HCT116 (cell line): ENCODE measurements around the gene MAP7. TPM values are rescaled to one million over a fixed set of nuclear protein-coding genes. Genes with fewer than 3 reads are reported as not detected.
"Not testable (repeated sequence)": the region's sequence is repeated elsewhere in the genome, so short reads cannot be mapped to it uniquely, and the experiment has no call there.

Experiments
- ATAC-seq: fragments of 200-7000 bp; cut with Tn5 transposase; 2 replicates; pipeline ENCODE4 v1.9.1; 2020; ENCODE audit warnings: mild to moderate bottlenecking, moderate library complexity
- BruUV-seq: library from RNA; stranded (reverse); fragments of 400-500 nt; replicated peaks from 2 replicates; lab custom pipeline; 2021; lab: Mats Ljungman, UMichigan
- CTCF ChIA-PET: fragments of 300-600 bp; sonication (Branson Sonifier 250); formaldehyde crosslinking; loops from one replicate; lab custom pipeline; 2021; ENCODE audit warnings: antibody characterized with exemption; lab: Charles Lee
- POLR2A ChIA-PET: fragments of 300-600, 350-600 bp; sonication (Branson Sonifier 250); formaldehyde crosslinking; loops from one replicate; lab custom pipeline; 2021; ENCODE audit warnings: antibody characterized with exemption; lab: Charles Lee
- RAD21 ChIA-PET, 2 experiments: fragments of 300-600 bp; sonication (Branson Sonifier 250); formaldehyde crosslinking; loops; one replicate each; lab custom pipeline; 2023; ENCODE audit warnings: low total read pairs in 2 of 2; ENCODE audit not compliant: uncharacterized antibody in 2 of 2, unreplicated experiment in 2 of 2, low non-redundant PET in 1 of 2; lab: Charles Lee
- DNase-seq: peaks from one replicate; pipeline ENCODE4 v3.0.0-alpha.2; 2010; ENCODE audit warnings: low read depth, low spot score
- H2AFZ ChIP-seq: fragments of 200-600 bp; shearing (Covaris generic), sonication (generic); 2 replicates; pipeline ENCODE4 v1.6.1; 2017; ENCODE audit warnings: low read depth, mixed run types, mixed read lengths, antibody characterized with exemption, low read length; ENCODE audit not compliant: poor library complexity, severe bottlenecking
- H3K27ac ChIP-seq: 2 replicates; pipeline ENCODE4 v1.5.1; 2012; ENCODE audit warnings: low read depth, low read length
- H3K27me3 ChIP-seq: fragments of 200-600 bp; sonication (generic); 2 replicates; pipeline ENCODE4 v1.6.1; 2016; ENCODE audit warnings: mixed run types, low read length, mixed read lengths; ENCODE audit not compliant: insufficient read depth
- H3K36me3 ChIP-seq, 2 experiments: fragments of 200-500 bp in 1 of 2; fragments of 200-600 bp in 1 of 2; sonication (Bioruptor generic) in 1 of 2; sonication (generic) in 1 of 2; 2 replicates each; pipeline versions ENCODE4 v1.5.1 to v1.6.1; 2014 to 2016; ENCODE audit warnings: low read length in 2 of 2, inconsistent platforms in 1 of 2, mixed read lengths in 1 of 2, mixed run types in 1 of 2; ENCODE audit not compliant: insufficient read depth in 2 of 2, control insufficient read depth in 1 of 2
- H3K4me1 ChIP-seq, 2 experiments: fragments of 200-600 bp in 1 of 2; sonication (generic) in 1 of 2; 2 replicates each; pipeline versions ENCODE4 v1.5.1 to v1.6.1; 2012 to 2017; ENCODE audit warnings: low read length in 2 of 2, inconsistent platforms in 1 of 2, mild to moderate bottlenecking in 1 of 2, mixed read lengths in 1 of 2, mixed run types in 1 of 2, moderate library complexity in 1 of 2; ENCODE audit not compliant: insufficient read depth in 2 of 2, control insufficient read depth in 1 of 2
- H3K4me2 ChIP-seq: fragments of 200-600 bp; sonication (generic); 2 replicates; pipeline ENCODE4 v1.6.1; 2017; ENCODE audit warnings: mixed run types, low read length, mixed read lengths
- H3K4me3 ChIP-seq, 2 experiments: fragments of 200-600 bp in 1 of 2; sonication (generic) in 1 of 2; replicated peaks in 1 of 2; 2 replicates each; pipeline ENCODE4 v1.5.1; 2011 to 2016; ENCODE audit warnings: low read length in 2 of 2, control low read depth in 1 of 2, low read depth in 1 of 2, mild to moderate bottlenecking in 1 of 2, mixed read lengths in 1 of 2, mixed run types in 1 of 2
- H3K79me2 ChIP-seq: fragments of 200-600 bp; sonication (generic); 2 replicates; pipeline ENCODE4 v1.6.1; 2017; ENCODE audit warnings: mild to moderate bottlenecking, mixed run types, low read length, moderate library complexity, mixed read lengths; ENCODE audit not compliant: insufficient read depth
- H3K9ac ChIP-seq: fragments of 200-600 bp; sonication (generic); 2 replicates; pipeline ENCODE4 v1.6.1; 2016; ENCODE audit warnings: low read length, mixed read lengths
- H3K9me2 ChIP-seq: fragments of 200-600 bp; sonication (generic), shearing (Covaris generic); 2 replicates; pipeline ENCODE4 v1.6.1; 2017; ENCODE audit warnings: mixed run types, mild to moderate bottlenecking, moderate library complexity; ENCODE audit not compliant: insufficient read depth
- H3K9me3 ChIP-seq, 2 experiments: fragments of 200-500 bp in 1 of 2; fragments of 200-600 bp in 1 of 2; sonication (Bioruptor generic) in 1 of 2; sonication (generic) in 1 of 2; 2 replicates each; pipeline ENCODE4 v1.6.1; 2014 to 2017; ENCODE audit warnings: low read length in 2 of 2, mixed read lengths in 2 of 2, inconsistent platforms in 1 of 2, low read depth in 1 of 2, mild to moderate bottlenecking in 1 of 2, mixed run types in 1 of 2, moderate library complexity in 1 of 2; ENCODE audit not compliant: control insufficient read depth in 1 of 2, insufficient read depth in 1 of 2
- H4K20me1 ChIP-seq: fragments of 200-600 bp; sonication (generic), shearing (Covaris generic); 2 replicates; pipeline ENCODE4 v1.6.1; 2017; ENCODE audit warnings: mixed run types, mild to moderate bottlenecking, moderate library complexity; ENCODE audit not compliant: insufficient read depth
- ELF1 ChIP-seq: IDR thresholded peaks from 2 replicates; pipeline ENCODE4 v1.6.1; 2012; ENCODE audit warnings: low read depth, borderline replicate concordance
- ZFX ChIP-seq: fragments of 450-650 bp; IDR thresholded peaks from 2 replicates; pipeline ENCODE4 v1.6.1; 2017
- intact Hi-C: fragments of 100-400 bp; cut with micrococcal nuclease; formaldehyde crosslinking; loops from 2 replicates; pipeline ENCODE4 v1.10.0; 2022
- total RNA-seq: library from RNA; stranded (reverse); gene quantifications from one replicate; pipeline ENCODE4 v1.2.1, GENCODE V29; 2021; ENCODE audit not compliant: unreplicated experiment
- TF ChIP-seq, protein P1 (sequence below): IDR thresholded peaks from 2 replicates; pipeline ENCODE4 v1.6.1; 2012; ENCODE audit warnings: low read depth

Gene MAP7
- total RNA-seq, 1 experiment from 2014 or later = 35.5 TPM

GRCh38 chr6:136483005-136483404 lies 67.2 kb downstream of the MAP7 start:
- ATAC-seq, H3K4me1 ChIP-seq, POLR2A ChIA-PET, H3K79me2 ChIP-seq, DNase-seq, H3K9me2 ChIP-seq, RAD21 ChIA-PET, H3K9me3 ChIP-seq, intact Hi-C loops, H3K36me3 ChIP-seq, H3K27me3 ChIP-seq, H3K4me2 ChIP-seq, H2AFZ ChIP-seq, BruUV-seq, H3K27ac ChIP-seq, H3K4me3 ChIP-seq, CTCF ChIA-PET, H3K9ac ChIP-seq, H4K20me1 ChIP-seq: not testable (repeated sequence)

DNA sequence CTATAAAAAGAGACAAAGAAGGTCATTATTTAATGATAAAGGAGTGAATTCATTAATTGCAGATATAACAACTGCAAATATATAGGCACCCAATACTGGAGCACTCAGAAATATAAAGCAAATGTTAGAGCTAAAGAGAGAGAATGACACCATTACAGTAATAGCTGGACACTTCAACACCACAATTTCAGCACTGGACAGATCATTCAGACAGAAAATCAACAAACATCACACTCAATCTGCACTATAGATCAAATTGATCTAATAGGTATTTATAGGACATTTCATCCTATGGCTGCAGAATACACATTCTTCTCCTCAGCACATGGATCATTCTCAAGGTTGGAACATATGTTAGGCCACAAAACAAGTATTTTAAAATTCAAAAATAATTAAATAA lies 72.7 kb downstream of the MAP7 start:
- POLR2A ChIA-PET = no interaction called here
- no TSS peak for BruUV-seq

More for the DNA sequence above, 72.7 kb downstream of the MAP7 start:
- H3K9me2 ChIP-seq = no peaks in the 10 kb centered on the region
- H2AFZ ChIP-seq = no peak overlapping the region
- CTCF ChIA-PET = no interaction called here
- H3K9ac ChIP-seq = no peak overlapping the region
- H3K4me2 ChIP-seq = no peak overlapping the region
- no peaks in the 10 kb centered on the region for H3K36me3 ChIP-seq
- H3K9me3 ChIP-seq = no peaks in the 10 kb centered on the region
- DNase-seq = no peak
- intact Hi-C loops = no loop called here
- H3K79me2 ChIP-seq = peaks cover 12% of the 10 kb centered on the region
- H3K4me1 ChIP-seq = no peaks in the 10 kb centered on the region
- no peak for TF ChIP-seq ZFX
- TF ChIP-seq, protein P1, sequence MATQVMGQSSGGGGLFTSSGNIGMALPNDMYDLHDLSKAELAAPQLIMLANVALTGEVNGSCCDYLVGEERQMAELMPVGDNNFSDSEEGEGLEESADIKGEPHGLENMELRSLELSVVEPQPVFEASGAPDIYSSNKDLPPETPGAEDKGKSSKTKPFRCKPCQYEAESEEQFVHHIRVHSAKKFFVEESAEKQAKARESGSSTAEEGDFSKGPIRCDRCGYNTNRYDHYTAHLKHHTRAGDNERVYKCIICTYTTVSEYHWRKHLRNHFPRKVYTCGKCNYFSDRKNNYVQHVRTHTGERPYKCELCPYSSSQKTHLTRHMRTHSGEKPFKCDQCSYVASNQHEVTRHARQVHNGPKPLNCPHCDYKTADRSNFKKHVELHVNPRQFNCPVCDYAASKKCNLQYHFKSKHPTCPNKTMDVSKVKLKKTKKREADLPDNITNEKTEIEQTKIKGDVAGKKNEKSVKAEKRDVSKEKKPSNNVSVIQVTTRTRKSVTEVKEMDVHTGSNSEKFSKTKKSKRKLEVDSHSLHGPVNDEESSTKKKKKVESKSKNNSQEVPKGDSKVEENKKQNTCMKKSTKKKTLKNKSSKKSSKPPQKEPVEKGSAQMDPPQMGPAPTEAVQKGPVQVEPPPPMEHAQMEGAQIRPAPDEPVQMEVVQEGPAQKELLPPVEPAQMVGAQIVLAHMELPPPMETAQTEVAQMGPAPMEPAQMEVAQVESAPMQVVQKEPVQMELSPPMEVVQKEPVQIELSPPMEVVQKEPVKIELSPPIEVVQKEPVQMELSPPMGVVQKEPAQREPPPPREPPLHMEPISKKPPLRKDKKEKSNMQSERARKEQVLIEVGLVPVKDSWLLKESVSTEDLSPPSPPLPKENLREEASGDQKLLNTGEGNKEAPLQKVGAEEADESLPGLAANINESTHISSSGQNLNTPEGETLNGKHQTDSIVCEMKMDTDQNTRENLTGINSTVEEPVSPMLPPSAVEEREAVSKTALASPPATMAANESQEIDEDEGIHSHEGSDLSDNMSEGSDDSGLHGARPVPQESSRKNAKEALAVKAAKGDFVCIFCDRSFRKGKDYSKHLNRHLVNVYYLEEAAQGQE = peak; percentile 47
- no peak for TF ChIP-seq ELF1
- TF ChIP-seq, all 23 proteins: peak for 1
- no peak for ATAC-seq
- Histone ChIP-seq H4K20me1 (no peaks in the 10 kb centered on the region; the same call in 1 of the 2 replicates), H3K27me3 (no peaks in the 10 kb centered on the region), H3K27ac (no peak overlapping the region), H3K4me3 (no peak overlapping the region)
- RAD21 ChIA-PET = no interaction called here
